ENCODE results near the gene LAMTOR2.
"Not testable (repeated sequence)": the region's sequence is repeated elsewhere in the genome, so short reads cannot be mapped to it uniquely, and the experiment has no call there.

LAMTOR2 gene

GRCh38 chr1:156052862-156053767 lies 1.5 kb upstream of the LAMTOR2 start:
- DNase-seq = peak; percentile 83

- peak; percentile 87 for DNase-seq
Observed at GRCh38 chr1:156053768-156054499, 648 bp upstream of the LAMTOR2 start, which contains the start of gene UBQLN4. Gene UBQLN4 (minus strand): TSS chr1:156053798. CDS start chr1:156053701, 97 bp downstream.

- no peak for DNase-seq
Observed at GRCh38 chr1:156055281-156056048, 883 bp downstream of the LAMTOR2 start.

- no peak for DNase-seq
Observed at GRCh38 chr1:156056326-156056849, 1.8 kb downstream of the LAMTOR2 start.

- no peak for DNase-seq
Observed at GRCh38 chr1:156060937-156061636, 6.5 kb downstream of the LAMTOR2 start, which contains the start of gene RAB25. Gene RAB25 (plus strand): TSS chr1:156061160. CDS start chr1:156061401, 241 bp downstream.

- DNase-seq = no peak
Observed at GRCh38 chr1:156062189-156062588, 7.6 kb downstream of the LAMTOR2 start.

GRCh38 chr1:156063997-156064285 lies 9.4 kb downstream of the LAMTOR2 start:
- no peak for DNase-seq

GRCh38 chr1:156064615-156065014 lies 10.0 kb downstream of the LAMTOR2 start:
- no peak for DNase-seq

- DNase-seq = no peak
Observed at GRCh38 chr1:156065212-156065611, 10.6 kb downstream of the LAMTOR2 start.

- DNase-seq = no peak
Observed at GRCh38 chr1:156065871-156066270, 11.3 kb downstream of the LAMTOR2 start.

- no peak for DNase-seq
Observed at GRCh38 chr1:156067262-156067661, 12.7 kb downstream of the LAMTOR2 start.

GRCh38 chr1:156069490-156070455 lies 15.2 kb downstream of the LAMTOR2 start:
- no peak for DNase-seq

GRCh38 chr1:156070548-156070947 lies 16.0 kb downstream of the LAMTOR2 start:
- no peak for DNase-seq

GRCh38 chr1:156071332-156071816 lies 16.8 kb downstream of the LAMTOR2 start:
- not testable (repeated sequence) for DNase-seq

GRCh38 chr1:156072251-156072650 lies 17.7 kb downstream of the LAMTOR2 start:
- no peak for DNase-seq

GRCh38 chr1:156073110-156073687 lies 18.6 kb downstream of the LAMTOR2 start:
- DNase-seq = no peak

GRCh38 chr1:156073740-156074139 lies 19.2 kb downstream of the LAMTOR2 start:
- DNase-seq = no peak

GRCh38 chr1:156074661-156075060 lies 20.1 kb downstream of the LAMTOR2 start:
- DNase-seq = no peak

GRCh38 chr1:156075162-156075561 lies 20.6 kb downstream of the LAMTOR2 start:
- no peak for DNase-seq

- DNase-seq = no peak
Observed at GRCh38 chr1:156075775-156076204, 21.2 kb downstream of the LAMTOR2 start.
